Measurements from ENCODE around the gene CLASRP.

GRCh38 chr19:45095496-45096413 lies 56.9 kb downstream of the CLASRP start:
- TF ChIP-seq CTCF (conservative IDR thresholded peaks at IDR 0.05; ENCODE audit: low read length) (no peak), EZH2phosphoT487 (IDR thresholded peaks at IDR 0.05; ENCODE audit: borderline replicate concordance, low read depth, low read length) (no peak)
